Measurements from ENCODE around the gene UNC5B.
"Not testable (repeated sequence)": the region's sequence is repeated elsewhere in the genome, so short reads cannot be mapped to it uniquely, and the experiment has no call there.

Gene UNC5B

DNA sequence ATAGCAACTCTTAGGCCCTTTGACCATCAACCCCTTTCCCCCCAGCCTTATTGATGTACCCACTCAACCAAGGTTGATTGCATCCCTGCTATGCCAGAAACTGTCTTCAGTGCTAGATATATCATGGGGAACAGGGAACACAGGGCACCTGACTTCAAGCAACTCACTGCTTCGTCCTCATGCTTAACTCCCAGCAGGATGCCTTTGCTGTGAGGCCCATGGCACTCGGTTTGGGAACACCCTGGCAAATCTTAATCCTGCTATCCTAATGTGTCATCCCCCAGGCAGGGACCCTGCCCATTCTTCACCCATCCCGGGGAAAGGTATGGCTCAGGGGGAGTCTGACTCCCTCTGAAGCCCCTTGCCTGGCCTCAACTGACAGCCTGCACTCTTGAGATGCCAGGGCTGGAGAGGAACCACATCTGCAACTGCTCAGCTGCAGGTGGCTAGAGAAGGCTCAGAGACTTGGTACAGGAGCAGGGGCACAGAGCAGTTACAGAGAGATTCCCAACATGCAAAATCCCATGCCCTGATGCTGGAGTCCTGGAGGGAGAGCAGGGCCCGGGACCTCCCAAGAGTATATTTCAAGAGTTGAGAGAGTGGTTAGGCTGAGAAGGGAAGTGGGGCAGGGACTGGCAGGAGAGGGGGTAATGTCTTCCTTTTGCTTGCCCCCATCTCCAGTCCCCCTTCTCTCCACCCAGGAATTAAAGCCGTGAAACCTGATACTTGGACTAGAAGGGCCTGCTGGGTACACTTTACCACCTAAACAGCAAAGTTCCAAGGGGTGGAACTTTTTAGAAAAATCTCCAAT lies 2.4 kb upstream of the UNC5B start:
- DNase-seq (ENCODE audit: low read depth): no peak

- DNase-seq (ENCODE audit: low read depth): no peak
These were observed 1.9 kb upstream of the UNC5B start for GRCh38 chr10:71210542-71210871.

DNA sequence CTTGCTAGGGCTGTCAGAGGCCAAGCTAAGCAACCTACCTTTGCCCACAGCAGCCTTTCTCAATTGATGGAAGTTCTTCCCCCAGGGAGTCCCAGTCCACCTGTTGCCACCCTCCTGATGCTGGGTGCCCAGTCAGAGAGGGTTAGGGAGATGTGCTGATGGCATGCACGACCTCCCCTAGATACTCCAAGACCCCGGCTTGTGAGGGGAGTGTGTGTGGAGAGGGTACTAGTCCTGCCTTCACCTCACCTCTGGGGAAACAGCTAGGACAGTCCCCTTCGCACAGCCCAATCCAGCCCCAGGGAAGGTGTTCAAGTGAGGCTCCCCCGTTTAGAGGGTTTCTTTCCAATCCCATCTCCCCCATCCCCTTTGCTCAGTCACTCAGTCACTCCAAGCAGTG lies 1.3 kb upstream of the UNC5B start:
- no peak for DNase-seq (ENCODE audit: low read depth)

DNA sequence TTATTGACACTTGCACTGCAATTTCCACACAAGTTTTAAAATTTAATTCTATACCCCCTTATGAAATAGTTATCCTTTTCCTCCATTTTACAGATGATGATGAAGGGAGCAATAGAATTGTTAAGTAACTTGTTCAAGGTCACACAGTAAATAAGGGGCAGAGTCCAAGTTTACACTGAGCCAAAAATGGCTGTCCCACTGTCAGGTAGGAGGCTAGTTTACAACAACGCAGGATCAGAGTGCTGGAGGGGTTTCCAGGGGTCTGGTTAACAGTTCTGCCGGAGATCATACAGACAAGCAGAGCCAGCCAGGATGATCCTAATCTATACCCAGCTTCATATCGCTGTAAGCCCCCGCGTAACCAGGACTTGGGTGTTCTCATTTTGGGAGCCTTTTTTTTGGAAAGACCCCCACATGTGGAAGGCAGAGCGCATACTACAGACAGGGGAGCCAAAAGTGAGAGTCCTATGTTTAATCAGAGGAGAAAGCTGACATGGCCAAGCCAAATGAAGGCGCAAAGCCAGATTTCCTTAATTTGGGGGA lies 524 bp upstream of the UNC5B start:
- no peak for DNase-seq (ENCODE audit: low read depth)

DNA sequence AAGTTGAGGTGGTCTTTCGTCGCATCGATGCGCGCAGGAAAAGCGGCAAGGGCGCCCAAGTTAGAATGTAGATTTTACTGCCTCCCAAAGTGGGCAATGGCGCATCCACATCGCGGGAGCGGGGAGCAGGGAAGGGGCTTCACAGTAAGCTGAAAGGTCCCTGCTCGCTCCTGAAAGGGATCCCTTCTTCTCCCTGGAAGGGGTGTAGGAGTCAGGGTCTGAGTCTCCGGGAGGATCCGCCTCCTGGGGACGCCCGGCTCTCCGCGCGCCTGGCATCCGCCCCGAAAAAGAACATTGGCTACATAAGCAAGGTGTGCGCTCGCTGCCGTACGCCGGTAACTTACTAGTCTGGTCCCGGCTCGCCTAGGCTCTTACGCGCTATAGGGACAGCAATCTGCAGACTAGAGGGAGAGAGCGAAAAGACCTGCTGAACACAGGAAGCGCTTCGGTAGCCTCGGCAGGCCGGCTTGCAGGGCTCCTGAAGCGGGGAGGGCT lies 804 bp downstream of the UNC5B start:
- DNase-seq (ENCODE audit: low read depth): peak; percentile 43

- DNase-seq (ENCODE audit: low read depth): peak; percentile 54
These were observed 1.5 kb downstream of the UNC5B start for GRCh38 chr10:71213761-71214440.

- DNase-seq (ENCODE audit: low read depth): no peak
These were observed 2.5 kb downstream of the UNC5B start for GRCh38 chr10:71214641-71215559.

DNA sequence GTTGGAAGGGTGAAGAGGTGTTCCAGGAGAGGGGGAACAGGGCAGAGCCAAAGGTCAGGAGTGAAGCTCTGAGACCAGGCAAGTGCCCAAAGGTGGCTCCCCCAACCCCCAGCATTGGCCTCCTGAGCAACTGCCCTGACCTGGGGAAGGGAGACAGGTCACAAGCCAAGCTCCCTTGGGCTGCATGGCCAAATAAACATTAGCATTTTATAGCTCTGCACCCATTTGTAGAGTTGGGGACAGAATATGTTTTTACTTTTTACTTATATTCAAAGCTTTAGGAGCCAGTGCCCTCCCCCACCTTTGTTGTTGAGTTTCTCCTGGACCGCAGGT lies 4.0 kb downstream of the UNC5B start:
- no peak for DNase-seq (ENCODE audit: low read depth)

- DNase-seq (ENCODE audit: low read depth): no peak
These were observed 4.4 kb downstream of the UNC5B start for GRCh38 chr10:71216751-71217265.

- DNase-seq (ENCODE audit: low read depth): no peak
These were observed 5.1 kb downstream of the UNC5B start for GRCh38 chr10:71217266-71218045.

DNA sequence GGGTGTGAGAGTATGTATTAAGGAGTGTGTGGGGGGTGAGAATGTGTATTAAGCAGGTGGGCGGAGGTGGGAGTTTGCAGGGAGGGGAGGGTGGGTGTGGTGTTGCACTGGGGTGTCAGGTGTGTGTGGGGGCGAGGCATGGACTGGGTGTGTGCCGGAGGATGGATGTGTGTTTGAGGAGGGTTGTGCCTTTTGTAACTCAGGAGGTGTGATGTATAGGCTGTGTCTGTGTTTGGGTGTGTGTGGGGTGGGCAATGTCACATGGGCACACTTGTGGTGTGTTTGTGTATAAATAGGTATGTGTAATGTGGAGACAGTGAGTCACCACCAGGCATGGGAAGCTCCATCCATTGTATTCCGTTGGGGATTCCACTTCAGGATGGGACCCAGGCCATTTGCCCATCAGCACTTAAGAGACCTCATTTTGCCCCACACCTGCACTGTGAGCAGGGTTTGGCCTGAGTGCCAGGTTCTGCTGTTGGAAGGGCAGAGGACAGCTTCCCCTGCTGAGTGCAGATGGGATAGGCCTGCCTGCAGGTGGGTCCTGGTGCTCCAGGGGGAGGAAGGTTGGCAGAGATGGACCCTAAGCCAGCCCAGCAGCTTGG lies 5.8 kb downstream of the UNC5B start:
- no peak for DNase-seq (ENCODE audit: low read depth)

GRCh38 chr10:71218651-71219050 lies 6.3 kb downstream of the UNC5B start:
- DNase-seq (ENCODE audit: low read depth): no peak

DNA sequence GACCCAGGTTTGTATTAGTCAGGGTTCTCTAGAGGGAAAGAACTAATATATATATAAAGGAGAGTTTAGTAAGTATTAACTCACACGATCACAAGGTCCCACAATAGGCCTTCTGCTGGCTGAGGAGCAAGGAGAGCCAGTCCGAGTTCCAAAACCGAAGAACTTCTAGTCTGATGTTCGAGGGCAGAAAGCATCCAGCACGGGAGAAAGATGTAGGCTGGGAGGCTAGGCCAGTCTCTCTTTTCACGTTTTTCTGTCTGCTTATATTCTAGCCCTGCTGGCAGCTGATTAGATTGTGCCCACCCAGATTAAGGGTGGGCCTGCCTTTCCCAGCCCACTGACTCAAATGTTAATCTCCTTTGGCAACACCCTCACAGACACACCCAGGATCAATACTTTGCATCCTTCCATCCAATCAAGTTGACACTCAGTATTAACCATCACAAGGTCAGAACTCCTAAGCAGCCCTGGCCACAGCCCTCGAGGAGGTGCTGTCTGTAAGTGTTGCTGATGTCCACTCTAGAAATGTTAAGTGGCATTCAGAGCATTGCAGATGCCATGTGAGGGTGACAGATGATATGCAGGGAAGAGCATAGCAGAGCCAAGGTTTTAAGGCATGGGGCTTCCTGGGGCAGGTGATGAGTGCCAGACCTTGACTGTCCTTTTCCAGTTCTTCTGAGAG lies 7.0 kb downstream of the UNC5B start:
- not testable (repeated sequence) for DNase-seq (ENCODE audit: low read depth)

DNA sequence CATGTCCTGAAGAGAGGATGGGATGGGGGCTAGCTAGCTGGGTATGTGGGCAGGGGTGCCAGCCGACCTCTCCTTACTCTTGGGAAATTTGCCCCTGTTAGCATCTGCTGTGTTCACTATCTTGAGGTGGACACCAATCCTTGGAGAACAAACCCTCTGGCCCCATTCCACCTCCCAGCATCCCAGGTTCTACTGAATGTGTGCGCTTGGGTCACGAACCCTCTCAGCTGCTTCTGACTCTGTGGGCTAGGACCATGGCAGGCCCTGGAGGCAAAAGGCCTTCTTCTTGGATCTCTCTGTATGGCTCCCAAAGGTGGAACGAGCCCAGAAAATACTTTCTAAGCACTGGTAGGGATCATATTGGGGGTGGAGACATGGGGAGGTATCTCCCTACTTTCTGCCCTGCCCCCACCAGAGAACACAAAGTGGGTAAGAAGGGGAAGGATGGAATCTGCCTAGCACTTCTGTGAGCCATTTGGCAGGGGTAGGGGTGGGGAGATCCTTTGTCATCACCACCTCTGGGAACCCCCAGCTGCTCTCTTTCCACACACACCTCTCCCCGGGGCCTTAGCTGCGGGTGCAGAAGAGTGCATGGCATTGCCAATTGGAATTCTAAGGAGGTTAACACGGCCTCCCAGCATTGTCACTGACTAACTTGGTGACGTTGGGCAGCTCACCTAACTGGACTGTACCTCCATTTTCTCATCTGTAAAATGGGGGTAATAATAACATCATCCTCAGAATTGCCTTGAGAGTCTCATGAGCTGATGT lies 7.7 kb downstream of the UNC5B start:
- no peak for DNase-seq (ENCODE audit: low read depth)

DNA sequence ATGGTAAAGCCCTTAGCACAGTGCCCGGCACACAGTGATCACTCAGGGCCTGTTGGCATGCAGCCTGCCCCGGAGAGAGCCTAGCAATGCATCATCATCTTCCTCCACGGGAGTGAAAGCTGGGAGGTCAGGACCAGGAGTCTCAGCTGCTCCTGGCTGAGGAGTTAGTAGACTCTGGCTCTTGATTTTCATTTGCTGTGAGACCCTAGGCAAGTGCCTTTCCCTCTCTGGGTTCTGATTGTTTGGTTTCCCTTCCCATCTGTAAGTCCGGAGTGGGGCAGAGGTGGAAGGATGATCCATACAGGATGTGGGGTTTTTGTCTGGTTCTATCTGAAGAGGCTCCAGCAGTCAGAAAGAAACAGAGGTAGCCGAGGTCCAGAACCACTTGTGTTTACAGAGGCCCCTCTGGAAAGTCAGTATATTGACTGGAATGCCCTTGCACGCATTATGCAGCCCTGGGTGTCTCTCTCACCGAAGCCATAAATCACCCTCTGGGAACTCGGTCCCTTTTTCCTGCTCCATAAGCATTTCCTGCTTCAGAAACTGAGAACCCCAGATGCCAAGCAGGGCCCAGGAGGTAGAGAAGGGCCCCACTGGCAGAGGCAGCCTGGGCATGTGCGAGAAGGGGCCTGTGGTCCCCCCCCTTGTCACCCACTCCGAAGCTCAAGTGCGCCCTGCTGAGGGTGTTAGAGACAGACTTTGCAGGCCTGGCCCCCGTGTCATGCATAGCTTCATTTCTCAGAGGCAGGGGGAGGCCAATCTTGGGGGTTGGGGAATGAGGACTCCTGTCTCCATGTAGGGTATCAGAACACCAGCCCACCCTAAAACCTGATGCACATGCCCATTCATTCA lies 8.5 kb downstream of the UNC5B start:
- DNase-seq (ENCODE audit: low read depth): no peak

GRCh38 chr10:71221586-71222202 lies 9.3 kb downstream of the UNC5B start:
- no peak for DNase-seq (ENCODE audit: low read depth)

DNA sequence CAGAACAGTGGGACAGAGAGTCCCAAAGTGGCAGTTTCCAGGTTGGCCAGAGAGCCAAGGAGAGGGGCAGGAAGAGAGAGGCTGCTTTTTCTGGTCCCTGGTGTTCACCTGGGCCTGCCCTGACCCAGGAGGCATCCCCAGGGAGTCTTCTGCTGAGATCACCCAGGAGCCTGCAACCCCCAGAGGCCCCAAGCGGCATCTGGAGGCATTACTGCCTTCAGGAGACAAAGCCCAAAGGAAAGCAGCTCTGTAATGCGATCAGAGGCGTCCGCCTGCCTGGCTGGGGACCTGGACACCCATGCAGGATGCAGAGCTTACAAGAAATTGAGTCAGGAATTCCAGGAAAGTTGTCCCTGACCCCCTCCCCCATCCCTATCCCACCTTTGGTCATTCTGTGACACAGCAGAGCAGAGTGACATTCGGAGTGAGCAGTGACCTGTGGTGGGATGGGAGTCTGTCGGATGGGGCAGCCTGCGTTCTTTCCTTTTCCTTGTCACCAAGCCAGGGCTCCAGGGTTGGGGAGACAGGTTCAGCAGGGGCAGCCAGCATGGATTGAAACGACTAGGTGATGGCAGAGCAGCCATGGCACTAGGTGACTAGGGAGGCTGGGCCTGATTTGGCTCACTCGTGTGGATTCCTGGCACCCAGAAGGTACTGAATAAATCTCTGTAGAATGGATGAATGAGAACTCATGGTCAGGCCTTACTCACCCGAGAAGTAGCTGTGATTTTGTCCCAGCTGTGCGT lies 10.4 kb downstream of the UNC5B start:
- DNase-seq (ENCODE audit: low read depth): no peak
